Skeletal muscle satellite cell (primary cell): ENCODE data around the gene SLC27A3.

Source experiments
- H3K27me3 ChIP-seq: 2 replicates; pipeline ENCODE4 v1.7.0; 2013; ENCODE audit warnings: low read length; ENCODE audit not compliant: control insufficient read depth, insufficient read depth
- H3K36me3 ChIP-seq: 2 replicates; pipeline ENCODE4 v1.7.0; 2013; ENCODE audit warnings: mild to moderate bottlenecking, control low read depth, low read length; ENCODE audit not compliant: insufficient read depth
- H3K4me1 ChIP-seq: 2 replicates; pipeline ENCODE4 v1.7.0; 2013; ENCODE audit warnings: low read length; ENCODE audit not compliant: control insufficient read depth, insufficient read depth
- H3K4me2 ChIP-seq: 2 replicates; pipeline ENCODE4 v1.7.0; 2013; ENCODE audit warnings: mild to moderate bottlenecking, low read length
- H3K4me3 ChIP-seq: 2 replicates; pipeline ENCODE4 v1.7.0; 2013; ENCODE audit warnings: low read length
- H3K9ac ChIP-seq: 2 replicates; pipeline ENCODE4 v1.7.0; 2013; ENCODE audit warnings: mild to moderate bottlenecking, low read depth, low read length, moderate library complexity
- H3K9me3 ChIP-seq: replicated peaks from 2 replicates; pipeline ENCODE4 v1.7.0; 2013; ENCODE audit warnings: mild to moderate bottlenecking, control low read depth, low read length

Gene SLC27A3

DNA sequence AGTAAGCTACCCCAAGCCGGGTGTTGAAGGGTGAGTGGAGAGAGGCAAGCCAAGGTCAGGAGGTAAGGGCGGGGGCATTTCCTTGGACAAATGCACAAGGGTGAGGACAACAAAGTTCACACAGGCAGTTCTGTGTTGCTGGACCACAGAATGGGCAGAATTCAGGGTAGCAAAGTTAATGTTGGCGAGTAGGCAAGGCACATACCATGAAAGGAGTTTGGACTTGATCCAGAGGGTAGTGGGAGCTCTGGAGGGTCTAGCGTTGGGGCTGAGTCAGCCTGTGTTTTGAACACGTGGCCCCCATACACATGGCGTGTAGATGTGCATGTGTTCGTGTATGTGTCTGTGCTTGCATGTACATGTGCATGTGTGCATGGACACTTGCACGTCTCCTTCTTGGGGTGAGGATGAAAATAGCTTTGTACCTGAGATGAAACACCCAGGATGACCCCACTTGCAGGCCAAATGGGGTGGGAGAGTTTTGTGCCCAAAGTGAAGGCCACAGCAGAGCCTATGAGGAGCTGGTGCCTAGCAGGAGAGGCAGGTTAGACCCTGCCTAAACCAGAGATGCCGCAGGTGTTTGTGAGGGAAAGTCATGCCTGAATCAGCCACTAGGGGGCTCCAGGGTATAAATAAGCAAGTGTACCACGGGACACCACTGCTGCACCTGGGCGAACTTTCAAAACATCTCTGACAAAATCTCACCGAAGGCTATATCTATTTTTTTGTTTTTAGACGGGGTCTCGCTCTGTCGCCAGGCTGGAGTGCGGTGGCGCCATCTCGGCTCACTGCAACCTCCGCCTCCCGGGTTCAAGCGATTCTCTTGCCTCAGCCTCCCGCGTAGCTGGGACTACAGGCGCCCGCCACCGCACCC is 21.8 kb downstream of the SLC27A3 start:
- H3K9me3 ChIP-seq, result no peaks in the 10 kb centered on the region
- peaks cover under 1% of the 10 kb centered on the region for H3K4me1 ChIP-seq
- no peaks in the 10 kb centered on the region for H3K36me3 ChIP-seq
- H3K27me3 ChIP-seq, result no peaks in the 10 kb centered on the region
- no peak overlapping the region for H3K9ac ChIP-seq
- no peak overlapping the region for H3K4me3 ChIP-seq
- H3K4me2 ChIP-seq, result no peak overlapping the region

DNA sequence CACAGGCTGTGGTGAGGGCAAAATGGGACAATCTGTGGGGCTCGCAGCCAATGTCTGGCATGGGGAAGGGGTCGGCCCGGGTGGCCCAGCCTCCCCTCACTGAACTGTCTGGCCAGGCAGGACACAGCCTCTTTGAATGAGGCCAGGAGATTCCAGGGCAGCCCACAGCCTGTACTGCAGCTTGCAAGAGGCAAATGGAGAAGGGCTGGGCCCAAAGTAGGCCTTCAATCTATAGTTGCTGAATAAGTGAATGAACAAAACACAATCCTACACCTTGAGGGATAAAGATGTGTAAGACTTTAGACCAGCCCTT is 23.2 kb downstream of the SLC27A3 start:
- Histone ChIP-seq H3K36me3 (peaks cover 2% of the 10 kb centered on the region), H3K9ac (no peak overlapping the region), H3K4me2 (no peak overlapping the region)

DNA sequence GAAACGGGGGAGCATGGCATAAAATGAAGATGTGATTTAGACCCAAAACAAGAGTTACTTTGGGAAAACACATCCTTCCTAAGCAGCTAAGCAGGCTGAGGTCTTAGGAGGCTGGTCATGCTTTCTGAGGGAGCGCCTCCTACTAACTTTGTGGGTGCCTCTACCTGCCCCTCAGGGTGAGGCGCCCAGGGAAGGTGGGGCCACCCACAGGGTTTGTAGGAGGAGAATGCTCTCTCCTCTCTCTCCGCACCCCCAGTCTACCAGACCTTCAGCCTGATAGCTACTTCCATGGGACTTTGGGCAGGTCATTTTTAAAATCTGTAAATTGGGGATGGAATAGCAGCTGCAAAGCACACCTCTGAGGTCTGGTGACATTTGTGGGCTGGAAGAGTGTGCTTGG is 23.8 kb downstream of the SLC27A3 start:
- Histone ChIP-seq H3K36me3 (peaks cover 7% of the 10 kb centered on the region), H3K27me3 (no peaks in the 10 kb centered on the region), H3K4me1 (no peaks in the 10 kb centered on the region), H3K4me3 (no peak overlapping the region), H3K9ac (no peak overlapping the region), H3K4me2 (no peak overlapping the region), H3K9me3 (no peaks in the 10 kb centered on the region)

More for the DNA sequence above, 23.2 kb downstream of the SLC27A3 start:
- H3K4me3 ChIP-seq, result no peak overlapping the region
- no peaks in the 10 kb centered on the region for H3K27me3 ChIP-seq
- no peaks in the 10 kb centered on the region for H3K4me1 ChIP-seq
- H3K9me3 ChIP-seq, result no peaks in the 10 kb centered on the region

DNA sequence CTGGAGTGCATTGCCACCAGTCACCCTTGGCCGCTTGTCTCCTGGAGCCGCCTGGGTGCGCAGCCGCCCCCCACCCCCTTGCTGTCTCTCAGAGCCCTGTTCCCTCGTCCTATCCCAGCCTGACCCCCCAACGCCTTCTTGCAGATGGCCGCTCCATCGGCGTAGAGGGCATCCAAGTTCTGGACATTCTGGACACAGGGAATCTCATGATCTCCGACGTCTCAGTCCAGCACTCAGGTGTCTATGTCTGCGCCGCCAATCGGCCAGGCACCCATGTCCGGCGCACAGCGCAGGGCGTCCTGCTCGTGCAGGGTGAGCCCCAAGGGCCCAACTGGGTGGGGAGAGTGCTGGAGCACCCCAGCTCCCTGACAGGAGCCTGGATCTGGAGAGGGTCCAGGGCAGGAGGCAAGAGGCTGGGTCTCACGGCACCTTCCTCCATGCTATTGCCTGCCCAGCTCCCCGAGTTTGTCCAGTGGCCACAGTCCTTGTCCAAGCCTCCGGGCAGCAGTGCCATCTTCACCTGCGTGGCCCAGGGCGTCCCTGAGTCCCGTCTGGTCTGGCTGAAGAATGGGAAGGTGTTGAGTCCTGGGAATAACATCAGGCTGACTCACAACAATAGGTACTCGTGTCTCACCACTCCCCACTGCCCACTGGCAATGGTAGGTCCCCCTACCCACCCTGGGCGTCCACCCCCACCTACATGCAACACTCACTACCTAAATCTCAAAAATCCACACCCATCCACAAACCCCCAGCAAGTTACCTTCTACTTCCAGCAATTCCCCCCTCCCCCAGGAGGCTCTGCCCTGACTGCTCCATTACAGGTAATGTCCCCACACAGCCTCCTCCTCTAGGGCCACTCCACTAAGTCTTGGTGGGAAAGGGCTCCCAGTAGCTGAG is 24.6 kb downstream of the SLC27A3 start:
- Histone ChIP-seq H3K4me1 (no peaks in the 10 kb centered on the region), H3K4me3 (no peak overlapping the region), H3K27me3 (no peaks in the 10 kb centered on the region), H3K36me3 (peaks cover 7% of the 10 kb centered on the region), H3K9me3 (no peaks in the 10 kb centered on the region), H3K9ac (no peak overlapping the region), H3K4me2 (no peak overlapping the region)

DNA sequence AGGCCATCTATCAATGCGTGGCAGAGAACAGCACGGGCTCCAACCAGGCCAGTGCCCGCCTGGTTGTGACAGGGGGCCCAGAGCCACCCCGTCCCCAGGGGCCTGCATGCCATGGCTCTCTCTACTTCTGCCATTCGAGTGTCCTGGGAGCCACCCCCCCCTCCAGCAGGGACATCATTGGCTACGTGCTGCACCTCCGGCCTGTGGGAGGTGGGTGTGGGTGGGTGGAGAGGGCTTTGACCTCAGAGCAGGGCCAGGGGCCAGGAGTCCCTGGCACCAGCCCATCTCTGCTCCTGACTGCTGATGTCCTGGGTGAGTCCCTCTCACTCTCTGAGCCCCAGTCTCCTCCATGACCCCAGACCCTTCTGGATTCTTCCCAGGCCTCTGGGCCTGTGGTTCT is 25.3 kb downstream of the SLC27A3 start:
- Histone ChIP-seq H3K4me1 (peaks cover 7% of the 10 kb centered on the region), H3K27me3 (no peaks in the 10 kb centered on the region), H3K9ac (no peak overlapping the region), H3K4me2 (no peak overlapping the region), H3K4me3 (no peak overlapping the region), H3K9me3 (no peaks in the 10 kb centered on the region), H3K36me3 (peaks cover 7% of the 10 kb centered on the region)

DNA sequence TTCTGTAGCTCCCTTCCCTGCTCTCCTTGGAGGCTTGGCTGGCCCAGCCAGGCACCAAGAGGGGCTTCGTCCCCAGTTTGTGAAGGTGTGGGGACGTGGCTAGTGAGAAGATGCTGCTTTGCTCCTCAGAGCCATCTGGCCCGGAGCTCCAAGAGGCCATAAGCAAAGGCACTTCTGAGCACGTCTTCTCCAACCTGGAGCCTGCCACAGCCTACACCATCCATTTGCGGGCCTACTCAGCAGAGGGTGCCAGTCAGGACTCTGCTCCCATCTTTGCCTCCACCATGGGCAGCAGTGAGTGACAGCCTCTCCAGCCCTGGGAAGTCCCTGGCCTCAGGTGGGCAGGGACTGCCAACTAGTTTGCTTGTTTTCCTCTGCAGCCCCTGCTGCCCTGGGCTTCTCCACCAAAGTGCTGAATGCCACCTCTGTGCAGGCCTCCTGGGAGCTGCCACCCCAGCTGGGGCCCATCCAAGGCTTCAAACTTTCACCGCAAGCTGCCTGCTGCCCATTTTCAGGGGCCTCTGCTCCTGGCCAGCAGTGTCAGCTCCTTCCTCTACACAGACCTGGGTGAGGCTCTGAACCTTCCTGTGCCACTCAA is 25.9 kb downstream of the SLC27A3 start:
- Histone ChIP-seq H3K4me3 (no peak overlapping the region), H3K9me3 (no peaks in the 10 kb centered on the region), H3K27me3 (no peaks in the 10 kb centered on the region), H3K9ac (no peak overlapping the region), H3K4me1 (peaks cover 13% of the 10 kb centered on the region), H3K4me2 (no peak overlapping the region), H3K36me3 (peaks cover 9% of the 10 kb centered on the region)

DNA sequence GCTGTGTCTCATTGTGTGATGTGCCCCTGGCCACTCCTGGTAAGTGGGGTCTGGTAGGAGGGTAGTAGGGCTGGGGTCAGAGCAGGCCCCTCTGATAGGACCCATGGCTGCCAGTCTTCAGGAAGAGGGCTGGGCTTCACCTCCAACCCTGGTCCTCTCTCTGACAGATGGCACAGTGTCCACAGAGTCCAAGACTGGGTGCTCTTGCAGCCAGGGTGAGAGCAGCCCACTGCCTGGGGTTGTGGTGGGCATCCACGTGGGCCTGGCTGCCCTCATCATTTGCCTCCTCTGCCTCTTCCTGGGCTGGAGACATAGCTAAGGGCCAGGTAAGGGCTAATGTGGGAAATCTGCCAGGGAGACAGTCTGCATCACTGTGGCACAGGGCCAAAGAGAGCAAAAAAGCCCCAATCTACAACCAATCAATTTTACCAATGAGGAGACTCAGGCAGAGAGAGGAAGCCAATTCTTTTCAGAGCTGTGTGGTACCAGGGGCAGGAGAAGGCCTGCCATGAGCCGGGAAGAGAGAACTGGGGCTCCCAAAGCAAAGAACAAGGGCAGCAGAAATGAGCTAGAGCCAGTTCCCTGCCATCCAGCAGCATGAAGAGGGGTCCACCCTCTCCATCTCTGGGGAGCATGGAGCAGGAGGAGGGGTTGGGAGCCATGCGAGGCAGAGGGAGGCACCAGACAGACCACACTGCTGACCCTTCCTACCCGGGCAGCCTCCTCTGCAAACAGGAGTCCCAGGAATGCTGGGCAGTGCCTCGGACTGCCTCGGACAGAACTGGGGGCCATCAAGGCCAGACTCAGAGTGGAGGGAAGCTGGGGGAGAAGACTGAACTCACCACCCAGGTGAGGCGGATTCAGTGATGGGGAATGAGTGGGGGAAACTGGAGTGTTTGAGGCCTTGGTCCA is 26.8 kb downstream of the SLC27A3 start:
- Histone ChIP-seq H3K27me3 (no peaks in the 10 kb centered on the region), H3K9ac (no peak overlapping the region), H3K9me3 (no peaks in the 10 kb centered on the region), H3K4me1 (peaks cover 13% of the 10 kb centered on the region), H3K4me3 (no peak overlapping the region), H3K36me3 (peaks cover 9% of the 10 kb centered on the region), H3K4me2 (no peak overlapping the region)

DNA sequence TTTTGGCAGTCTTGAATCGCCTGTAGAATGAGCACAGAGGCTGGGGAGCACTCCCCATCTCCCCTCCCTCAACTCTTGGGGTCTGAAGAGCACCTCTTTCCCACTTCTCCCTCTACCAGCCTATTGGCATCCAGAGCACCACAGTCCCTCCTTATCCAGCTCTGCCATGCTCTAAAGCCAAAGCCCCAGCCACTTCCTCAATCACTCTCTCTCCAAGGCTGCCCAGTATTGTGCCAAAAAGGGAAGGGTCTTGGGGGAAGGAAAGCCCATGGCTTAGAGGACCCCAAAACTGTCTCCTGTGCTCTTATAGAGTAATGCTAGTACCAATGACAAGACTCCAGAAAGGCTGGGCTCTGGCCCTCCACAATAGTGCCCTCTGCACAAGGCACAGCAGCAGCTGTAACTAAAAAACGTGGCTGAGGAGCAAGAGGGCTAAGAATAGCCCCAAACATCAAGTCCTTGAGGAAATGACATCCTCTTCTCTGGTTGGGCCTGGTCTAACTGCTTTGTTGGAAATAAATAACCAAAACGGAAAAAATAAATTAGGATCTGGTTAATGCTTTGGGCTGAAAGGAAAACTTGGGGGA is 28.4 kb downstream of the SLC27A3 start:
- Histone ChIP-seq H3K36me3 (peaks cover 15% of the 10 kb centered on the region), H3K4me1 (peaks cover 13% of the 10 kb centered on the region), H3K9ac (no peak overlapping the region), H3K9me3 (no peaks in the 10 kb centered on the region), H3K4me2 (no peak overlapping the region), H3K4me3 (no peak overlapping the region), H3K27me3 (no peaks in the 10 kb centered on the region)

DNA sequence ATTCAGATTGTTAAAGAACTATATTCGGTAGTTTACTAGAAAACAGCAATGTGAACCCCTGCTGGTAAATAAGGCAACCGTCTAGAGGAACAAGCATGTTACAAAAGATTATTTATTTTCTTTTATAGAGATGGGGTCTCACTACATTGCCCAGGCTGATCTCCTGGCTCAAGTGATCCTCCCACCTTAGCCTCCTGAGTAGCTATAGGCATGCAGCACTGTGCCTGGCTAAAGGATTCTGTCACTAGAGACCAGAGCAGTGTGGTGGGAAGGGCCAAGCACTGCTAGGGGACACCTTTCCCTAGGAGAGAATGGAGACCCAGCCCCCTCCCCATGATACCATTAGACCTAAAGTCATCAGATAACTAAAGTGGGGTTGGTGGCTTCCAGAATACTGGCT is 28.9 kb downstream of the SLC27A3 start:
- no peak overlapping the region for H3K4me2 ChIP-seq
- no peak overlapping the region for H3K4me3 ChIP-seq
- H3K36me3 ChIP-seq, result peaks cover 19% of the 10 kb centered on the region
- H3K9ac ChIP-seq, result no peak overlapping the region
- H3K9me3 ChIP-seq, result no peaks in the 10 kb centered on the region
- peaks cover 13% of the 10 kb centered on the region for H3K4me1 ChIP-seq
- H3K27me3 ChIP-seq, result no peaks in the 10 kb centered on the region

DNA sequence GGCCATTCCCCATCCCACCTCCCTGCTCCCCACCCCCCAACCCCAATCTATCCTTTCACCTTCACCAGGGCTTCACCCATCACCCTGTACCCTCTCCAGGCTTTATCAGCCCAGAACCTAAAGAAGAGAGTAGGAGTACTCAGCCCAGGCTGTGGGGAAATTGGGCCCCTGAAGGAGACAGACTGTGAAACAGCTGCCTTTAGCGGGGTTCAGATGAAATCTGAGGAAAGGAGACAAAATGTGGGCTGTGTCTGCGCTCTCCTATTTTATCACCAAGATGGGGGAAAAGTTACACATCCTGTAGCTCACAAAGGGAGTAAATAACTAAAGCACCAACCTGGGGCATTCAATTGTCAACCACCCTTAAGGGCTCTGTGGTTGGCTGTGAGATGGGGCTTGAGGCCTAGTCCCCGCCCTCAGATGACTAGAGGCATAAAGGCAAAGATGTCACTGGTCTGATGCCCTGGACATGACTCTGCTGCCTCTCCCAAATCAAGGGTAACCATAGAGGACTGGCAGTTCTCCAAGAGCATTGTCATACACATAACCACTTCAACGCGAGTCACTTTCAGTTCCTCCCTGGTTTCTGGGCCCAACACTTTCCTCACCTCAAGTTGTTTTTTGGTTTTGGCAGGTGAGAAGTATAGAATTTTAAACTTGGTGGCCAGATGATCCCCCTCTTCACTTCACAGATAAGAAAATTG is 30.0 kb downstream of the SLC27A3 start:
- peak overlapping the region; percentile 52 for H3K9ac ChIP-seq
- peaks cover 29% of the 10 kb centered on the region for H3K36me3 ChIP-seq

More for the DNA sequence above, 30.0 kb downstream of the SLC27A3 start:
- peaks cover 13% of the 10 kb centered on the region for H3K4me1 ChIP-seq
- peak overlapping the region; percentile 40 for H3K4me2 ChIP-seq
- peak overlapping the region; percentile 8 for H3K4me3 ChIP-seq
- no peaks in the 10 kb centered on the region for H3K9me3 ChIP-seq
- no peaks in the 10 kb centered on the region for H3K27me3 ChIP-seq
